ENCODE measurements around the gene WDR88.
"Not testable (repeated sequence)": the region's sequence is repeated elsewhere in the genome, so short reads cannot be mapped to it uniquely, and the experiment has no call there.

The WDR88 gene

GRCh38 chr19:33175886-33176669 is 44.2 kb downstream of the WDR88 start:
- DNase-seq (ENCODE audit: low read depth): peak; percentile 33
- TF ChIP-seq CTCF (conservative IDR thresholded peaks at IDR 0.05; ENCODE audit: low read depth, low read length): peak; percentile 2

GRCh38 chr19:33176670-33177416 is 44.9 kb downstream of the WDR88 start:
- DNase-seq (ENCODE audit: low read depth): peak; percentile 99
- peak overlapping the region; percentile 88 for H3K4me3 ChIP-seq (ENCODE audit: low read depth, low read length)
- TF ChIP-seq CTCF (conservative IDR thresholded peaks at IDR 0.05; ENCODE audit: low read depth, low read length): peak; percentile 27

More at GRCh38 chr19:33175886-33176669, 44.2 kb downstream of the WDR88 start:
- H3K4me3 ChIP-seq (ENCODE audit: low read depth, low read length): peak overlapping the region; percentile 88

- TF ChIP-seq CTCF (conservative IDR thresholded peaks at IDR 0.05; ENCODE audit: low read depth, low read length): peak; percentile 60
- H3K4me3 ChIP-seq (ENCODE audit: low read depth, low read length): peak overlapping the region; percentile 51
- no peak for DNase-seq (ENCODE audit: low read depth)
Observed at GRCh38 chr19:33177417-33177979, 45.6 kb downstream of the WDR88 start.

GRCh38 chr19:33186431-33187182 is 54.7 kb downstream of the WDR88 start:
- no peak for DNase-seq (ENCODE audit: low read depth)
- no peak for TF ChIP-seq CTCF (conservative IDR thresholded peaks at IDR 0.05; ENCODE audit: low read depth, low read length)

GRCh38 chr19:33187183-33187540 is 55.2 kb downstream of the WDR88 start:
- no peak for TF ChIP-seq CTCF (conservative IDR thresholded peaks at IDR 0.05; ENCODE audit: low read depth, low read length)
- no peak overlapping the region for H3K4me3 ChIP-seq (ENCODE audit: low read depth, low read length)
- DNase-seq (ENCODE audit: low read depth): no peak

More at GRCh38 chr19:33186431-33187182, 54.7 kb downstream of the WDR88 start:
- no peak overlapping the region for H3K4me3 ChIP-seq (ENCODE audit: low read depth, low read length)

GRCh38 chr19:33189453-33189852 is 57.5 kb downstream of the WDR88 start:
- H3K4me3 ChIP-seq (ENCODE audit: low read depth, low read length): no peak overlapping the region
- TF ChIP-seq CTCF (conservative IDR thresholded peaks at IDR 0.05; ENCODE audit: low read depth, low read length): no peak
- no peak for DNase-seq (ENCODE audit: low read depth)

- not testable (repeated sequence) for H3K4me3 ChIP-seq (ENCODE audit: low read depth, low read length); DNase-seq (ENCODE audit: low read depth)
Observed at GRCh38 chr19:33191092-33191491, 59.2 kb downstream of the WDR88 start.

All from choroid plexus epithelial cell (primary cell).